T-helper 2 cell treated with Interferon-gamma antibody and Interleukin-4, amounts not matched to agents 5 μg/mL and 100 μg/mL, for 36 hours (primary cell): Measurements from ENCODE around the gene GMIP.

Experiments used
- DNase-seq: peaks from one replicate; pipeline ENCODE4 v3.0.0; 2021; ENCODE audit warnings: low spot score
- H3K27ac Mint-ChIP-seq: one replicate; pipeline ENCODE4 v1.8.0; 2021; ENCODE audit warnings: mild to moderate bottlenecking, mixed read lengths
- H3K27me3 Mint-ChIP-seq: one replicate; pipeline ENCODE4 v1.8.0; 2021; ENCODE audit warnings: low read depth, mixed read lengths
- H3K36me3 Mint-ChIP-seq: one replicate; pipeline ENCODE4 v1.8.0; 2021; ENCODE audit warnings: low read depth, mixed read lengths
- H3K4me1 Mint-ChIP-seq: one replicate; pipeline ENCODE4 v1.8.0; 2021; ENCODE audit warnings: low read depth, mixed read lengths
- H3K4me3 Mint-ChIP-seq: one replicate; pipeline ENCODE4 v1.8.0; 2022; ENCODE audit warnings: mild to moderate bottlenecking, moderate library complexity, mixed read lengths
- H3K9me3 Mint-ChIP-seq: one replicate; pipeline ENCODE4 v1.8.0; 2021; ENCODE audit warnings: mixed read lengths

The GMIP gene

DNA sequence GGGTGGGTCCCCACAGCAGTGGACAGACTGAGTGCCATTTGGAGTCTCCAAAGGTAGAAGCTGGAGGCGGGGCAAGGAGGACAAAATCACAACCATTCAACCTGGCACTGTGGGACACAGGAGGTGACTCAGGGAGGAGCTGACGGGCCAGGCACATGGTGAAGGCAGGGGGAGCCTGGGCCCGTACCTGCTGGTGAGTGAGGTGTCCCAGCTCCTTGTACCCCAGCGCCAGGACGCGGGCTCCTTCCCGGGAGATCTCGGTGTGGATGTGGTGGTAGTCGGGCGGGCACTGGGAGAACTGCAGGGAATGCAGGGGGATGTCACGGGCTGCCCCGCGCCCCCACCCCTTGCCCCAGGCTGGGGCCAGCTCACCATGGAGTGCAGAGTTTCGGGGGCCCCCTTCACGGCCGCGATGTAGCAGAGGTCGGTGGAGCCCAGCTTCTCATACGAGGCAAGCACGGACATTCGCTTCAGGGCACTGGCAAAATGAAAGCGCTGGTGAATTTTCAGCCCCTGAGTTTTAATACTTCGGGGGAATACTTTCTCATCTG lies 10.2 kb upstream of the GMIP start:
- Mint-ChIP-seq H3K27me3 (no peaks in the 10 kb centered on the region), H3K9me3 (no peaks in the 10 kb centered on the region), H3K27ac (no peak overlapping the region), H3K36me3 (peaks cover 53% of the 10 kb centered on the region), H3K4me1 (no peaks in the 10 kb centered on the region), H3K4me3 (no peak overlapping the region)
- no peak for DNase-seq

- H3K9me3 Mint-ChIP-seq, result no peaks in the 10 kb centered on the region
- no peak overlapping the region for H3K4me3 Mint-ChIP-seq
- H3K4me1 Mint-ChIP-seq, result no peaks in the 10 kb centered on the region
- H3K27ac Mint-ChIP-seq, result no peak overlapping the region
- DNase-seq, result no peak
- peaks cover 50% of the 10 kb centered on the region for H3K36me3 Mint-ChIP-seq
- no peaks in the 10 kb centered on the region for H3K27me3 Mint-ChIP-seq
Measured at GRCh38 chr19:19652482-19653295, 9.2 kb upstream of the GMIP start.

- Mint-ChIP-seq H3K27ac (no peak overlapping the region), H3K9me3 (no peaks in the 10 kb centered on the region), H3K4me1 (no peaks in the 10 kb centered on the region), H3K36me3 (peaks cover 48% of the 10 kb centered on the region), H3K27me3 (no peaks in the 10 kb centered on the region), H3K4me3 (no peak overlapping the region)
- no peak for DNase-seq
Measured at GRCh38 chr19:19651076-19651475, 7.6 kb upstream of the GMIP start.

- Mint-ChIP-seq H3K36me3 (peaks cover 50% of the 10 kb centered on the region), H3K27me3 (no peaks in the 10 kb centered on the region), H3K27ac (no peak overlapping the region)
Measured at GRCh38 chr19:19650331-19650730, 6.9 kb upstream of the GMIP start.

GRCh38 chr19:19649580-19649995 lies 6.1 kb upstream of the GMIP start:
- Mint-ChIP-seq H3K9me3 (no peaks in the 10 kb centered on the region), H3K36me3 (peaks cover 46% of the 10 kb centered on the region), H3K27ac (peak overlapping the region; percentile 31), H3K27me3 (no peaks in the 10 kb centered on the region), H3K4me1 (no peaks in the 10 kb centered on the region), H3K4me3 (no peak overlapping the region)
- DNase-seq, result no peak

More at GRCh38 chr19:19650331-19650730, 6.9 kb upstream of the GMIP start:
- DNase-seq, result no peak
- H3K4me1 Mint-ChIP-seq, result no peaks in the 10 kb centered on the region
- no peak overlapping the region for H3K4me3 Mint-ChIP-seq
- H3K9me3 Mint-ChIP-seq, result no peaks in the 10 kb centered on the region

- Mint-ChIP-seq H3K36me3 (peaks cover 47% of the 10 kb centered on the region), H3K27ac (peak overlapping the region; percentile 31), H3K27me3 (no peaks in the 10 kb centered on the region), H3K4me3 (no peak overlapping the region), H3K4me1 (no peaks in the 10 kb centered on the region), H3K9me3 (no peaks in the 10 kb centered on the region)
- no peak for DNase-seq
Measured at GRCh38 chr19:19649155-19649554, 5.7 kb upstream of the GMIP start.

- Mint-ChIP-seq H3K36me3 (peaks cover 42% of the 10 kb centered on the region), H3K27ac (no peak overlapping the region), H3K27me3 (no peaks in the 10 kb centered on the region), H3K4me3 (no peak overlapping the region), H3K4me1 (peaks cover 6% of the 10 kb centered on the region), H3K9me3 (no peaks in the 10 kb centered on the region)
- DNase-seq, result no peak
Measured at GRCh38 chr19:19647037-19647835, 3.8 kb upstream of the GMIP start.

GRCh38 chr19:19645233-19645870 lies 1.9 kb upstream of the GMIP start:
- Mint-ChIP-seq H3K9me3 (no peaks in the 10 kb centered on the region), H3K36me3 (peaks cover 43% of the 10 kb centered on the region), H3K4me3 (no peak overlapping the region), H3K27ac (no peak overlapping the region), H3K27me3 (no peaks in the 10 kb centered on the region), H3K4me1 (peaks cover 11% of the 10 kb centered on the region)
- no peak for DNase-seq

DNA sequence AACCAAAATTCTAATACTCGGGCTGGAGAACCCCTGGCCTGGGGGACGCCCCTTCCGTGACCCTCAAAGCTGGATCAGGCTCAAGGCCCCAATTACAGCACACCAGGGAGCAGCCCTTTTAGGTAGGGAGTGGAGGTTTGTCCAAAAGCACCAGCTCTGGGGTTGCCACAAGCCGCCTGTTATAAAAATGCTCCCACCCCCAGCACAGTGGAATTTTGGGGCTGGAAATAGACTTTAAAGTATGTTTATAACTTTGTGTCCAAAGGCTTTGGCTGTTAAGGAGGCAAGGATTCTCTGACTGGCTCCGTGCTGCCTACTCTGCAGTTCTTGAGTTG lies 564 bp upstream of the GMIP start:
- Mint-ChIP-seq H3K36me3 (peaks cover 44% of the 10 kb centered on the region), H3K4me3 (peak overlapping the region; percentile 100), H3K27me3 (no peaks in the 10 kb centered on the region), H3K9me3 (no peaks in the 10 kb centered on the region), H3K4me1 (peaks cover 11% of the 10 kb centered on the region), H3K27ac (peak overlapping the region; percentile 93)
- no peak for DNase-seq

DNA sequence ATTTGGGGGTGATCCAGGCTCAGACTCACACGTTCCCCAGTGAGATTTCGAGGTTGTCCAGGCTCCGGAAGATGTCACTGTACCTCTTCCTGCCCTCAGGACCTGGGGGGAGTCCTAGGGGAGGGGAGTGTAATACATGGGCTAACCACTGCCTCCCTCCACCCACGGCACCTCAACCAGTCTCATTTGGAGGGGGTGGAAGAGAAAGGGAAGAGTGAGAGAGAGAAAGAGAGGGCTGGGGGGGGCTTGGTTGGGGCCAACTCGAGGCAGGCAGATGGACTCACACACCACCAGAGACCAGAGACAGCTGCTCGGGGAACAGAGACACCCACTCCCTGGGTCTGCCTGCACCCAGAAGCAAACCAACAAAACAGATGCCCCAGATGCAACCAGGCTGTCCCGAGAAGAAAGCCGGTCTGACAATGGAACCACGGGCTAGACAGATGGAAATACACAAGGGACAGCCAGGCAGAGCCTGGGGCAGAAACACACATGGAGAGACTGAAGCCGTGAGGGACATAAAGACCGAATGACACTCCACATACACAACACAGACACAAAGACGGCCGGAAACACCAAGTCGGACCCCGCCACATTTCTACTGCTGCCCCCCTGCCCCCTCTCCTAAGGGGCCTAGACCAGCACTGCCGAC lies 825 bp downstream of the GMIP start:
- Mint-ChIP-seq H3K27ac (peak overlapping the region; percentile 93), H3K9me3 (no peaks in the 10 kb centered on the region), H3K4me3 (peak overlapping the region; percentile 100), H3K36me3 (peaks cover 43% of the 10 kb centered on the region), H3K4me1 (peaks cover 11% of the 10 kb centered on the region), H3K27me3 (no peaks in the 10 kb centered on the region)
- peak; percentile 47 for DNase-seq

GRCh38 chr19:19637523-19638251 lies 5.8 kb downstream of the GMIP start:
- Mint-ChIP-seq H3K4me3 (no peak overlapping the region), H3K27me3 (no peaks in the 10 kb centered on the region), H3K36me3 (peaks cover 65% of the 10 kb centered on the region), H3K27ac (no peak overlapping the region), H3K9me3 (no peaks in the 10 kb centered on the region), H3K4me1 (peaks cover 8% of the 10 kb centered on the region)
- no peak for DNase-seq

- peaks cover 63% of the 10 kb centered on the region for H3K36me3 Mint-ChIP-seq
- H3K4me1 Mint-ChIP-seq, result peaks cover 4% of the 10 kb centered on the region
- no peaks in the 10 kb centered on the region for H3K27me3 Mint-ChIP-seq
- H3K4me3 Mint-ChIP-seq, result no peak overlapping the region
- no peaks in the 10 kb centered on the region for H3K9me3 Mint-ChIP-seq
- H3K27ac Mint-ChIP-seq, result no peak overlapping the region
- DNase-seq, result no peak
Measured at GRCh38 chr19:19637186-19637522, 6.3 kb downstream of the GMIP start.

DNA sequence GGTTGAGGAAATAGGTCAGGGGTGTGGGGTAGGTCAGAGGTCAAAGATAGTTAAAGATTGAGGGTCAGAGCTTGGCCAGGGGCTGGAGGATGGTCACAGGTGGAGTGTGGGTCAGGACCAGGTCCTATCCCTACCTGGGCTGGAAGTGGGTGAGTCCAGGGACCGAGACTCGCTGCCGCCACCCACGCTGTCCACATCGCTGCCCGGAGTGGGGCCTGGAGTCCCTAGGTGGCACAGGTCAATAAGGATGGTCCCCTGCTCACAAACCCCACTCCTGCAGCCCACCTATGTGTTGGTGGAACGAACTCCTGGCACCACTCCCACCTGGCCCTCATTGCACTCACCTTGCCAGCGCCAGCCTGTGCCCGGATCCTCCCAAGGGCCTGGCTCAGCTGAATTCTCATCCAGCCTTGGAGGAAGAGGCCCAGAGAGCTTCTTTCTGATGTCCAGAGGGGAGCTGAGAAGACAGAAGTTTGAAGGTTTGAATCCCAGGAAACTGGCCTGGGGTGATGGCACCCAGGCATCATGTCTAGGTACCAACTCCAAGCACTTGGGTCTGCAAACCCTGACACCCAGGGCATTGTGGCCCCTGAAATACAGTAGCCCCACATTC lies 6.8 kb downstream of the GMIP start:
- Mint-ChIP-seq H3K27me3 (no peaks in the 10 kb centered on the region), H3K36me3 (peaks cover 58% of the 10 kb centered on the region), H3K4me3 (no peak overlapping the region), H3K27ac (no peak overlapping the region), H3K9me3 (no peaks in the 10 kb centered on the region), H3K4me1 (no peaks in the 10 kb centered on the region)
- no peak for DNase-seq
